T-cell (primary cell): Measurements from ENCODE around the gene TBX15. TPM values are rescaled to one million over a fixed set of nuclear protein-coding genes. Genes with fewer than 3 reads are reported as not detected.

ENCODE experiments used
- ATAC-seq, 4 experiments: fragments of 200-7000 bp in 3 of 4; fragments of 150-1000 bp in 1 of 4; cut with Tn5 transposase; replicated peaks in 1 of 4; 1 replicate in 3 of 4; 2 replicates in 1 of 4; pipeline ENCODE4 v1.10.0; 2021; ENCODE audit warnings: moderate library complexity in 3 of 4, mild to moderate bottlenecking in 2 of 4, moderate number of reproducible peaks in 1 of 4
- CTCF ChIA-PET, 2 donors: fragments of 300-600 bp; sonication (Branson Sonifier 250); formaldehyde crosslinking; loops; one replicate each; lab custom pipeline; 2022; ENCODE audit warnings: antibody characterized with exemption in 2 of 2; lab: Charles Lee
- POLR2A ChIA-PET, 2 donors: fragments of 300-600 bp; sonication (Branson Sonifier 250); formaldehyde crosslinking; loops; one replicate each; lab custom pipeline; 2022; ENCODE audit warnings: antibody characterized with exemption in 2 of 2; lab: Charles Lee
- DNase-seq, 35 experiments: peaks; one replicate each; pipeline versions ENCODE4 v3.0.0 to v3.0.0-alpha.2; 2013 to 2023
- H3K27ac ChIP-seq: one replicate; pipeline ENCODE4 v1.5.1; 2013; ENCODE audit warnings: low read length
- H3K27me3 ChIP-seq, 2 experiments: replicated peaks in 1 of 2; 1 replicate in 1 of 2; 2 replicates in 1 of 2; pipeline versions ENCODE4 v1.6.1 to v1.7.0; 2013; ENCODE audit warnings: low read length in 1 of 2, mixed read lengths in 1 of 2; ENCODE audit not compliant: control insufficient read depth in 2 of 2, insufficient read depth in 2 of 2; ENCODE audit errors: extremely low read depth in 1 of 2
- H3K36me3 ChIP-seq, 2 donors: 1 replicate in 1 of 2; 2 replicates in 1 of 2; pipeline versions ENCODE4 v1.6.1 to v1.7.0; 2013; ENCODE audit warnings: low read length in 1 of 2; ENCODE audit not compliant: control insufficient read depth in 2 of 2, insufficient read depth in 1 of 2; ENCODE audit errors: extremely low read depth in 1 of 2
- H3K4me1 ChIP-seq, 2 experiments: 1 replicate in 1 of 2; 2 replicates in 1 of 2; pipeline versions ENCODE4 v1.6.1 to v1.7.0; 2013; ENCODE audit warnings: low read length in 2 of 2, mixed read lengths in 1 of 2; ENCODE audit not compliant: insufficient read depth in 2 of 2, control insufficient read depth in 1 of 2; ENCODE audit errors: extremely low read depth in 1 of 2
- H3K4me3 ChIP-seq, 2 donors: 1 replicate in 1 of 2; 2 replicates in 1 of 2; pipeline versions ENCODE4 v1.5.1 to v1.7.0; 2013; ENCODE audit warnings: mild to moderate bottlenecking in 2 of 2, low read length in 1 of 2, moderate library complexity in 1 of 2; ENCODE audit not compliant: control insufficient read depth in 1 of 2; ENCODE audit errors: extremely low read depth in 1 of 2
- H3K9me3 ChIP-seq: 2 replicates; pipeline ENCODE4 v1.7.0; 2013
- H3K27ac Mint-ChIP-seq, 2 donors: one replicate each; pipeline ENCODE4 v1.8.0; 2020 to 2021; ENCODE audit warnings: mild to moderate bottlenecking in 2 of 2, mixed read lengths in 2 of 2
- H3K27me3 Mint-ChIP-seq, 2 donors: one replicate each; pipeline ENCODE4 v1.8.0; 2021 to 2022; ENCODE audit warnings: mixed read lengths in 2 of 2
- H3K36me3 Mint-ChIP-seq: one replicate; pipeline ENCODE4 v1.8.0; 2021; ENCODE audit warnings: mixed read lengths
- H3K4me1 Mint-ChIP-seq, 3 donors: one replicate each; pipeline ENCODE4 v1.8.0; 2020 to 2022; ENCODE audit warnings: mixed read lengths in 3 of 3, mild to moderate bottlenecking in 1 of 3
- H3K4me3 Mint-ChIP-seq, 3 donors: one replicate each; pipeline ENCODE4 v1.8.0; 2020 to 2022; ENCODE audit warnings: mild to moderate bottlenecking in 3 of 3, mixed read lengths in 3 of 3, moderate library complexity in 3 of 3
- H3K9me3 Mint-ChIP-seq, 3 donors: one replicate each; pipeline ENCODE4 v1.8.0; 2020 to 2022; ENCODE audit warnings: mixed read lengths in 3 of 3
- WGBS: methylation state at CpG from one replicate; pipeline ENCODE4 v1.1.5; 2013; ENCODE audit warnings: missing lambda C conversion rate; ENCODE audit not compliant: insufficient coverage; 5-methylcytosine and 5-hydroxymethylcytosine counted together
- total RNA-seq, 35 experiments: library from RNA in 6 of 35; stranded (reverse) in 6 of 35; fragments of 120-200 nt in 1 of 35; gene quantifications; one replicate each; pipeline versions ENCODE4 v1.2.1 to v1.2.4 and lab custom pipeline; 2013 to 2026

TBX15 gene
- total RNA-seq, 5 donors from 2014 or later (not counting 1 experiment from before 2014, with no cell fraction given), result 0.12 TPM; not detected in 4

GRCh38 chr1:118899340-118899739 is 88.8 kb downstream of the TBX15 start:
- Histone ChIP-seq H3K9me3 (no peaks in the 10 kb centered on the region), H3K27ac (no peak overlapping the region), H3K4me1 (no peaks in the 10 kb centered on the region), H3K36me3 (no peaks in the 10 kb centered on the region), H3K4me3 (no peak overlapping the region), H3K27me3 (no peaks in the 10 kb centered on the region)
- H3K27me3 Mint-ChIP-seq, result no peaks in the 10 kb centered on the region
- no CpG with 5 or more reads among the region's 3 CpGs for WGBS
- ChIA-PET CTCF (no interaction called here), POLR2A (no interaction called here)
- H3K4me1 Mint-ChIP-seq, result no peaks in the 10 kb centered on the region
- H3K36me3 Mint-ChIP-seq, result no peaks in the 10 kb centered on the region
- H3K27ac Mint-ChIP-seq, result no peak overlapping the region
- DNase-seq, result no peak
- no peak overlapping the region for H3K4me3 Mint-ChIP-seq
- ATAC-seq, result no peak
- peaks cover 4 to 9% (median 7%) of the 10 kb centered on the region in 3 donors for H3K9me3 Mint-ChIP-seq

- Histone ChIP-seq H3K4me3 (no peak overlapping the region), H3K27ac (no peak overlapping the region), H3K27me3 (no peaks in the 10 kb centered on the region), H3K9me3 (no peaks in the 10 kb centered on the region), H3K36me3 (no peaks in the 10 kb centered on the region), H3K4me1 (no peaks in the 10 kb centered on the region)
- Mint-ChIP-seq H3K4me1 (no peaks in the 10 kb centered on the region), H3K27ac (no peak overlapping the region), H3K36me3 (no peaks in the 10 kb centered on the region), H3K4me3 (no peak overlapping the region), H3K27me3 (no peaks in the 10 kb centered on the region), H3K9me3 (peaks cover 4 to 16% (median 7%) of the 10 kb centered on the region in 3 donors)
- DNase-seq, result no peak
- ChIA-PET CTCF (no interaction called here), POLR2A (no interaction called here)
- WGBS, result 90% methylated on average over 3 of the region's 3 CpGs
- ATAC-seq, result no peak
These were observed 89.4 kb downstream of the TBX15 start for GRCh38 chr1:118898712-118899111.

- H3K4me3 ChIP-seq, result no peak overlapping the region
- no peaks in the 10 kb centered on the region for H3K27me3 ChIP-seq
- Mint-ChIP-seq H3K36me3 (no peaks in the 10 kb centered on the region), H3K27me3 (no peaks in the 10 kb centered on the region), H3K9me3 (peaks cover 4 to 16% (median 7%) of the 10 kb centered on the region in 3 donors), H3K4me3 (no peak overlapping the region), H3K27ac (no peak overlapping the region), H3K4me1 (no peaks in the 10 kb centered on the region)
- H3K4me1 ChIP-seq, result no peaks in the 10 kb centered on the region
- H3K36me3 ChIP-seq, result no peaks in the 10 kb centered on the region
- DNase-seq (no peak), ATAC-seq (no peak)
- ChIA-PET CTCF (no interaction called here), POLR2A (no interaction called here)
- H3K27ac ChIP-seq, result no peak overlapping the region
- H3K9me3 ChIP-seq, result no peaks in the 10 kb centered on the region
These were observed 91.7 kb downstream of the TBX15 start for GRCh38 chr1:118896416-118896815.

GRCh38 chr1:118894836-118895235 is 93.3 kb downstream of the TBX15 start:
- ATAC-seq, result no peak
- H3K36me3 Mint-ChIP-seq, result no peaks in the 10 kb centered on the region
- H3K36me3 ChIP-seq, result no peaks in the 10 kb centered on the region
- H3K27me3 ChIP-seq, result no peaks in the 10 kb centered on the region
- no peaks in the 10 kb centered on the region for H3K9me3 ChIP-seq
- DNase-seq, result no peak
- POLR2A ChIA-PET, result no interaction called here
- H3K4me3 ChIP-seq, result no peak overlapping the region
- no peaks in the 10 kb centered on the region for H3K27me3 Mint-ChIP-seq
- no peak overlapping the region for H3K4me3 Mint-ChIP-seq
- CTCF ChIA-PET, result interaction anchor here in 1 of 2 donors (0.7 kb wide), 1 partner anchor 14 kb away, joined by 3 read pairs; no protein-coding TSS in a partner anchor
- H3K4me1 ChIP-seq, result no peaks in the 10 kb centered on the region
- no peak overlapping the region for H3K27ac ChIP-seq
- no peak overlapping the region for H3K27ac Mint-ChIP-seq
- peaks cover 4 to 20% (median 7%) of the 10 kb centered on the region in 3 donors for H3K9me3 Mint-ChIP-seq
- H3K4me1 Mint-ChIP-seq, result no peaks in the 10 kb centered on the region
- 92% methylated on average over 2 of the region's 3 CpGs for WGBS

- Histone ChIP-seq H3K4me1 (no peaks in the 10 kb centered on the region), H3K27me3 (no peaks in the 10 kb centered on the region), H3K27ac (no peak overlapping the region), H3K36me3 (no peaks in the 10 kb centered on the region), H3K9me3 (no peaks in the 10 kb centered on the region), H3K4me3 (no peak overlapping the region)
- Mint-ChIP-seq H3K27me3 (peaks cover 0 to under 1% of the 10 kb centered on the region in 2 donors), H3K4me3 (no peak overlapping the region), H3K9me3 (peaks cover 6 to 14% (median 7%) of the 10 kb centered on the region in 3 donors), H3K36me3 (no peaks in the 10 kb centered on the region), H3K27ac (no peak overlapping the region), H3K4me1 (no peaks in the 10 kb centered on the region)
- CTCF ChIA-PET, result no interaction called here
- WGBS, result 90% methylated on average over 1 of the region's 5 CpGs
- no peak for DNase-seq
- POLR2A ChIA-PET, result no interaction called here
- no peak for ATAC-seq
These were observed 97.2 kb downstream of the TBX15 start for GRCh38 chr1:118890851-118891384.

- WGBS, result 81% methylated on average over 4 of the region's 4 CpGs
- no peak overlapping the region for H3K27ac Mint-ChIP-seq
- H3K4me3 Mint-ChIP-seq, result no peak overlapping the region
- H3K27me3 ChIP-seq, result no peaks in the 10 kb centered on the region
- POLR2A ChIA-PET, result no interaction called here
- ATAC-seq, result no peak
- H3K36me3 ChIP-seq, result no peaks in the 10 kb centered on the region
- H3K27ac ChIP-seq, result no peak overlapping the region
- no peaks in the 10 kb centered on the region for H3K4me1 ChIP-seq
- H3K4me1 Mint-ChIP-seq, result no peaks in the 10 kb centered on the region
- CTCF ChIA-PET, result no interaction called here
- H3K9me3 Mint-ChIP-seq, result peaks cover 0 to 6% (median 5%) of the 10 kb centered on the region in 3 donors
- DNase-seq, result no peak
- peaks cover 0 to 9% of the 10 kb centered on the region in 2 donors for H3K27me3 Mint-ChIP-seq
- no peaks in the 10 kb centered on the region for H3K36me3 Mint-ChIP-seq
- no peaks in the 10 kb centered on the region for H3K9me3 ChIP-seq
- H3K4me3 ChIP-seq, result no peak overlapping the region
These were observed 103.2 kb downstream of the TBX15 start for GRCh38 chr1:118884946-118885345.
